Cardiac muscle cell (in vitro differentiated cells and primary cell): ENCODE data around the gene STX10. TPM values are rescaled to one million over a fixed set of nuclear protein-coding genes. Genes with fewer than 3 reads are reported as not detected.

Experiments used
- DNase-seq, 2 donors: peaks; one replicate each; pipeline versions ENCODE4 v3.0.0 to v3.0.0-alpha.2; 2010 to 2017; ENCODE audit warnings: low read depth in 1 of 2, low spot score in 1 of 2
- H3K27ac ChIP-seq: fragments of 200-600 bp; sonication (generic); 2 replicates; pipeline ENCODE4 v1.5.1; 2016
- H3K27me3 ChIP-seq: fragments of 200-600 bp; sonication (generic); 2 replicates; pipeline ENCODE4 v1.6.0; 2016; ENCODE audit warnings: control low read depth
- H3K36me3 ChIP-seq: fragments of 200-600 bp; sonication (generic); 2 replicates; pipeline ENCODE4 v1.5.1; 2016; ENCODE audit warnings: control low read depth
- H3K4me1 ChIP-seq: fragments of 200-600 bp; sonication (generic); 2 replicates; pipeline ENCODE4 v1.8.1; 2017; ENCODE audit warnings: low read depth, mild to moderate bottlenecking, mixed run types
- H3K4me3 ChIP-seq: fragments of 200-600 bp; sonication (generic); 2 replicates; pipeline ENCODE4 v1.5.1; 2016; ENCODE audit warnings: mild to moderate bottlenecking
- H3K9me3 ChIP-seq: fragments of 200-600 bp; sonication (generic); 2 replicates; pipeline ENCODE4 v1.5.1; 2017; ENCODE audit warnings: low read depth, mild to moderate bottlenecking, control low read depth
- polyA plus RNA-seq: library from polyadenylated mRNA; unstranded; fragments of >200 nt; fragmentation: Nextera tagmentation; extraction: Ambion mirVana; gene quantifications from 2 replicates; pipeline ENCODE4 v1.2.1, GENCODE V29; 2016
- total RNA-seq: library from RNA; depleted of rRNA; stranded (reverse); fragments of >200 nt; gene quantifications from 2 replicates; pipeline ENCODE4 v1.2.3, GENCODE V29; 2016
- TF ChIP-seq, protein P1 (sequence below): IDR thresholded peaks from 2 replicates; pipeline ENCODE4 v1.5.1; 2012; ENCODE audit warnings: low read depth, mild to moderate bottlenecking, low read length

Gene STX10, protein sequence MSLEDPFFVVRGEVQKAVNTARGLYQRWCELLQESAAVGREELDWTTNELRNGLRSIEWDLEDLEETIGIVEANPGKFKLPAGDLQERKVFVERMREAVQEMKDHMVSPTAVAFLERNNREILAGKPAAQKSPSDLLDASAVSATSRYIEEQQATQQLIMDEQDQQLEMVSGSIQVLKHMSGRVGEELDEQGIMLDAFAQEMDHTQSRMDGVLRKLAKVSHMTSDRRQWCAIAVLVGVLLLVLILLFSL
- total RNA-seq (95.5 and 110 TPM in 2 replicates), polyA plus RNA-seq (65.2 and 71.1 TPM in 2 replicates)

DNA sequence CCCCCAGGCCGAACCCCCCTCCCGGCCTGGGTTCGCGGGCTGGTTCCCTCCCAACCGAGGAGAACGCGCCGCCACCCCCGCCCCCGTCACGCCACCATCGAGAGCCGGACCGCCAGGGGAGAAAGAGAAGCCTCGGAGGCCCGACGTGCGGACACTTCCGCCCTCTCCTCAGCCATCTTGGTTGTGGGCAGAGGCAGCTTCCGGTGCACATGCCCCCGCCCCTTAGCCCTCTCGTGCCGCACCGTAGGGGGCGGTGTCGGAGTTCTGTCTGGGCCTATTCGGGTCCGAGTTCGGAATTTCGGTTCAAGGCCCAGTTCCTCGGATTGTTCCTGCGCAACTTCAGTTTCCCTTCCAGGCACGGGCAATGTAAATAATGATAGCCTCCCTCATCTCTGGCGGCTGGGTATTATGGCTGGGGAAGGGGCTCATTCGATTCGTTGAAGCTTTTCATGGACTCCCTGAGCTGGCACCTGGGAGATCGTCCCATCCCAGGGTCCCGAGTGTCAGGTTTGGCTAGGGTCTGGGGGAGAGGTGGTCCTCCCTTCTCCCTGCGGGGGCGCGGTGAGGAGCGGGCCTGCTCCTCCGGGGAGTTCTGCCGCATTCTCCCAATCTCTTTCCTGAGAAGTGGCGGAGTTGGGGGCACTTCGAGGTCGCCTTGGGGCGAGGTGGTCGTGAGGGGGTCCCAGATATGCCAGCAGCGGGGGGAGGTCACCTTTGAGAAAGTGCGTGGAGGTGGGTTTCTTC is at the start of gene STX10, which contains the start of gene IER2:
TSS of gene STX10 (minus strand) at position 189 of the 744 bp plus-strand sequence. CDS start 202 bp downstream, outside the sequence.
TSS of gene IER2 (plus strand) at position 225 of the 744 bp plus-strand sequence. CDS start 2,776 bp downstream, outside the sequence.
- peak within 1 kb of the TSS; percentile 96 for H3K27ac ChIP-seq
- peak within 1 kb of the TSS; percentile 78 for H3K4me3 ChIP-seq
- TF ChIP-seq, protein P1, sequence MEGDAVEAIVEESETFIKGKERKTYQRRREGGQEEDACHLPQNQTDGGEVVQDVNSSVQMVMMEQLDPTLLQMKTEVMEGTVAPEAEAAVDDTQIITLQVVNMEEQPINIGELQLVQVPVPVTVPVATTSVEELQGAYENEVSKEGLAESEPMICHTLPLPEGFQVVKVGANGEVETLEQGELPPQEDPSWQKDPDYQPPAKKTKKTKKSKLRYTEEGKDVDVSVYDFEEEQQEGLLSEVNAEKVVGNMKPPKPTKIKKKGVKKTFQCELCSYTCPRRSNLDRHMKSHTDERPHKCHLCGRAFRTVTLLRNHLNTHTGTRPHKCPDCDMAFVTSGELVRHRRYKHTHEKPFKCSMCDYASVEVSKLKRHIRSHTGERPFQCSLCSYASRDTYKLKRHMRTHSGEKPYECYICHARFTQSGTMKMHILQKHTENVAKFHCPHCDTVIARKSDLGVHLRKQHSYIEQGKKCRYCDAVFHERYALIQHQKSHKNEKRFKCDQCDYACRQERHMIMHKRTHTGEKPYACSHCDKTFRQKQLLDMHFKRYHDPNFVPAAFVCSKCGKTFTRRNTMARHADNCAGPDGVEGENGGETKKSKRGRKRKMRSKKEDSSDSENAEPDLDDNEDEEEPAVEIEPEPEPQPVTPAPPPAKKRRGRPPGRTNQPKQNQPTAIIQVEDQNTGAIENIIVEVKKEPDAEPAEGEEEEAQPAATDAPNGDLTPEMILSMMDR, result peak; percentile 66
- H3K27me3 ChIP-seq, result no peaks in the 10 kb centered on the region
- peak; percentile 93 to 97 for DNase-seq
- no peaks in the 10 kb centered on the region for H3K9me3 ChIP-seq
- peaks cover 7% of the 10 kb centered on the region for H3K4me1 ChIP-seq
- H3K36me3 ChIP-seq, result no peaks in the 10 kb centered on the region

DNA sequence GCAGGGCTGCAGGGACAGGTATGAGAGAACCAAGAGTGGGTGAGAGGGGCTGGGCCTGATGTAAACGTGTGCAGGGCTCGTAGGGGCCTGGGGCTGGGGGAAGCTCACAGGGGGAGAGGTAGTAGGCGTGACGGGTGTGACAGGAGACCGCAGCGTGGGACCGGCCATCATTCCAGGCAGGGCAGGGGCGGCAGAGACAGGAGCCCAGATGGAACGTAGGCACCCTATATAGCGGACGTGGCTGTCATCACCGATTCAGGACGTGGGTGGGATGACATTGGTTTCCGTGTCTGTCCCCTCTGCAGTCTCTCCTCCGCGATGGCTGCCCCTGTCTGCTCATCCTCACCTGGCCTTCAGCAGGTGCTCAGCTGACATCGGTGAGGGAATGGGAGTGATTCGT is 48.5 kb upstream of the STX10 start:
- Histone ChIP-seq H3K9me3 (no peaks in the 10 kb centered on the region), H3K4me1 (no peaks in the 10 kb centered on the region), H3K36me3 (no peaks in the 10 kb centered on the region), H3K27ac (no peak overlapping the region), H3K4me3 (no peak overlapping the region), H3K27me3 (no peaks in the 10 kb centered on the region)
- no peak for DNase-seq
- TF ChIP-seq, protein P1, result no peak

DNA sequence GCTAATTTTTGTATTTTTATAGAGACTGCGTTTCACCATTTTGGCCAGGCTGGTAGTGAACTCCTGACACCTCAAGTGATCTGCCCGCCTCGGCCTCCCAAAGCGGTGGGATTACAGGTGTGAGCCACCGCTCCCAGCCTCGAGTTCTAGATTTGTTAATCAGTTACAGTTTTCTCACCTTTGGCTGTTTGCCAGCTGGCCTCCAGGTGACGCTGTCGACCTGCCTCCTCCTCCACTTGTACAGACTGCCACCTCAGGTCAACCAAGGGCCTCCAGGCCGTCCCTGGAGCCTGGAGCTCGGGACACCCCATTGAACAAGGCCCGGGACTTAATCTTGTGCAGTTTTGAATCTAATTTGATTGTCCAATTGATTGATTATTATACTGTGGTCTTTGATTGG is 45.5 kb upstream of the STX10 start:
- H3K9me3 ChIP-seq, result no peaks in the 10 kb centered on the region
- peak in 1 of 2 donors; percentile 61 for DNase-seq
- no peaks in the 10 kb centered on the region for H3K4me1 ChIP-seq
- H3K27me3 ChIP-seq, result no peaks in the 10 kb centered on the region
- H3K27ac ChIP-seq, result no peak overlapping the region
- H3K4me3 ChIP-seq, result no peak overlapping the region
- no peaks in the 10 kb centered on the region for H3K36me3 ChIP-seq
- TF ChIP-seq, protein P1, result no peak

DNA sequence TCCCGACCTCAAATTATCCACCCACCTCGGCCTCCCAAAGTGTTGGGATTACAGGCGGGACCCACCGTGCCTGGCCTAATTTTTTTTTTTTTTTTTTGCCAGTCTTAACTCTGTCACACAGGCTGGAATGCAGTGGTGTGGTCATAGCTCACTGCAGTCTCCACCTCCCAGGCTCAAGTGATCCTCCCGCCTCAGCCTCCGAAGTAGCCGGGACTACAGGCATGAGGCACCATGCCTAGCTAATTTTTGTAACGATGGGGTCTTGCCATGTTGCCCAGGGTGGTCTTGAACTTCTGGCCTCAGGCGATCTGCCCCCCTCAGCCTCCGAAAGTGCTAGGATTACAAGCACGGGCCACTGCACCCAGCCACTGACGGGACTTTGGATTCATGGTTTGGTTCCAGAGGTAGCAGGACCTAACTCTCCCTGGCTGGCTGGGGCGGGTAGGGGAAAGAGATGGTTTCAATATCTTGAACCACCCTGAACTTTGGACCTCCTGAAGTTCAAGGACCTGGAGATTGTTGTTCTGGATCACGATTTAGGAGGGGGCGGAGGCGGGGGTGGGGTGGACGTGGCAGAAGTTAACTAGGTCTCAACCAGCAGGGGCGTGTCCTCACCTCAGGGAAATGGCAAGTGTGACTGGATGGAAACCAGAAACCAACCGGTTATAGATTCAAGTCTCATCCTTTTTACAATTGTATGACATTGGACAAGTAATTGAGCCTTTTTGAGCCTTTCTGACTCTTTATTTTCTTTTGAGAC is 40.8 kb upstream of the STX10 start:
- Histone ChIP-seq H3K9me3 (no peaks in the 10 kb centered on the region), H3K27me3 (no peaks in the 10 kb centered on the region), H3K4me3 (no peak overlapping the region), H3K27ac (no peak overlapping the region), H3K36me3 (no peaks in the 10 kb centered on the region), H3K4me1 (no peaks in the 10 kb centered on the region)
- TF ChIP-seq, protein P1, result no peak
- DNase-seq, result peak in 1 of 2 donors; percentile 30

DNA sequence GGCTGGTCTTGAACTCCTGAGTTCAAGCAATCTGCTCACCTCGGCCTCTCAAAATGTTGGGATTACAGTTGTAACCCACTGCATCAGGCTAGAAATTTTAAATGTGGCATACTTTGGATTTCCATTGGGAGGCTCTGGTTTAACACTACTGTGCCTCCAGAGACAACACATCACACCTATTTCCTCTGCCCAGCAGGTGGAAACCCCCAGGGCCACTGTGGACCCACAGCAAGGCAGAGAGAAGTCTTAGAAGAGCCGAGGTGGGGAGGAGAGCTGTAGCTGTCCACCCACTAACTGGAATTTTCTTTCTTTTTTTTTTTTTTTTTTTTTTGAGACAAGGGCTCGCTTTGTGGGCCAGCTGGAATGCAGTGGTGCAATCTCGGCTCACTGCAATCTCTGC is 39.4 kb upstream of the STX10 start:
- Histone ChIP-seq H3K4me1 (no peaks in the 10 kb centered on the region), H3K27ac (no peak overlapping the region), H3K9me3 (no peaks in the 10 kb centered on the region), H3K4me3 (no peak overlapping the region), H3K36me3 (no peaks in the 10 kb centered on the region), H3K27me3 (no peaks in the 10 kb centered on the region)
- TF ChIP-seq, protein P1, result no peak
- DNase-seq, result peak in 1 of 2 donors; percentile 37
